ENCODE results near the gene LUC7L2. TPM values are rescaled to one million over a fixed set of nuclear protein-coding genes. Genes with fewer than 3 reads are reported as not detected.
"Not testable (repeated sequence)": the region's sequence is repeated elsewhere in the genome, so short reads cannot be mapped to it uniquely, and the experiment has no call there.

LUC7L2 gene
- total RNA-seq, 4 donors from 2014 or later, result 46.6 to 78.9 (median 61.1) TPM

- no peak for ATAC-seq (ENCODE audit: low FRiP score)
- no peak for TF ChIP-seq CTCF (IDR thresholded peaks at IDR 0.05)
- no peak for DNase-seq (ENCODE audit: low spot score)
Observed at GRCh38 chr7:139397192-139397591, 37.5 kb downstream of the LUC7L2 start.

GRCh38 chr7:139403601-139404000, 43.9 kb downstream of the LUC7L2 start:
- DNase-seq (ENCODE audit: low spot score), result no peak
- no peak for TF ChIP-seq CTCF (IDR thresholded peaks at IDR 0.05)
- no peak for ATAC-seq (ENCODE audit: low FRiP score)

- TF ChIP-seq CTCF (IDR thresholded peaks at IDR 0.05), result no peak
- ATAC-seq (ENCODE audit: low FRiP score) (no peak), DNase-seq (ENCODE audit: low spot score) (no peak)
Observed at GRCh38 chr7:139407555-139407954, 47.9 kb downstream of the LUC7L2 start.

- not testable (repeated sequence) for DNase-seq (ENCODE audit: low spot score); ATAC-seq (ENCODE audit: low FRiP score)
Observed at GRCh38 chr7:139414743-139415402, 55.2 kb downstream of the LUC7L2 start.

- ATAC-seq (ENCODE audit: low FRiP score) (no peak), DNase-seq (ENCODE audit: low spot score) (no peak)
- no peak for TF ChIP-seq CTCF (IDR thresholded peaks at IDR 0.05)
Observed at GRCh38 chr7:139416405-139416804, 56.7 kb downstream of the LUC7L2 start.

GRCh38 chr7:139417478-139417877, 57.8 kb downstream of the LUC7L2 start:
- TF ChIP-seq CTCF (IDR thresholded peaks at IDR 0.05), result no peak
- ATAC-seq (ENCODE audit: low FRiP score), result no peak
- DNase-seq (ENCODE audit: low spot score), result no peak

GRCh38 chr7:139421123-139421522, 61.4 kb downstream of the LUC7L2 start:
- DNase-seq (ENCODE audit: low spot score) (no peak), ATAC-seq (ENCODE audit: low FRiP score) (no peak)
- TF ChIP-seq CTCF (IDR thresholded peaks at IDR 0.05), result no peak

Data from omental fat pad (tissue), 4 donors.